ENCODE results near the gene TTYH1.
A peak's percentile ranks its signal among the peaks of the same experiment; 100 is the strongest.
"Not testable (repeated sequence)": the region's sequence is repeated elsewhere in the genome, so short reads cannot be mapped to it uniquely, and the experiment has no call there.

Gene TTYH1

DNA sequence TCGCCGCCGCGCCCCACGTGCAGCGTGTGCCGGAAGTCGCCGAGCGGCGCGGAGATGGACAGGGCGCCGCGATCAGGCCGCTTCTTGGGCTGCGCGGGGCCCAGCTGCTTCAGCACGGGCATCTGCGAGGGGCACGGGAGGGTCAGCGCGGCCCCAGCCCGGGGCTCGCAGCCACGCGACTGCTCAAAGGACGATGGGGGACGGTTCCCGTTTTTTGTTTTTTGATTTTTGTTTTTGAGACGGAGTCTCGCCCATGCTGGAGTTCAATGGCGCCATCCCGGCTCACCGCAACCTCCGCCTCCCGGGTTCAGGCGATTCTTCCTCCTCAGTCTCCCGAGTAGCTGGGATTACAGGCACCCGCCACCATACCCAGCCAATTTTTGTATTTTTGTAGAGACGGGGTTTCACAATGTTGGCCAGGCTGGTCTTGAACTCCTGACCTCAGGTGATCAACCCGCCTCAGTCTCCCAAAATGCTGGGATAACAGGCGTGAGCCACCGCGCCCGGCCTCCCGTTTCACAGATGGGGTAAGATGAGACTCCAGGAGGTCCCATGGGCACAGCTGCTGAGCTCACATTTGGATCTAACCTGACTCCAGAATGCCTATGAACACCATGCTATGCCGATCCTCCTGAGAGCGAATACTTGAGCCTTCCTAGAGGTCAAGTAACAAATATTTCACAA, 50.3 kb downstream of the TTYH1 start:
- no peak overlapping the region for H3K4me3 ChIP-seq (ENCODE audit: low read length)
- H3K36me3 ChIP-seq (ENCODE audit: insufficient read depth, low read length) = peaks cover 21% of the 10 kb centered on the region
- H3K4me1 ChIP-seq (ENCODE audit: control insufficient read depth, insufficient read depth, low read length) = peaks cover 34% of the 10 kb centered on the region
- H3K4me2 ChIP-seq (ENCODE audit: low read length) = peak overlapping the region; percentile 99
- H3K27me3 ChIP-seq (ENCODE audit: control insufficient read depth, insufficient read depth, low read length) = peaks cover 10% of the 10 kb centered on the region
- H3K9me3 ChIP-seq (replicated peaks; ENCODE audit: low read length) = no peaks in the 10 kb centered on the region
- no peak overlapping the region for H3K9ac ChIP-seq (ENCODE audit: low read depth, low read length)

DNA sequence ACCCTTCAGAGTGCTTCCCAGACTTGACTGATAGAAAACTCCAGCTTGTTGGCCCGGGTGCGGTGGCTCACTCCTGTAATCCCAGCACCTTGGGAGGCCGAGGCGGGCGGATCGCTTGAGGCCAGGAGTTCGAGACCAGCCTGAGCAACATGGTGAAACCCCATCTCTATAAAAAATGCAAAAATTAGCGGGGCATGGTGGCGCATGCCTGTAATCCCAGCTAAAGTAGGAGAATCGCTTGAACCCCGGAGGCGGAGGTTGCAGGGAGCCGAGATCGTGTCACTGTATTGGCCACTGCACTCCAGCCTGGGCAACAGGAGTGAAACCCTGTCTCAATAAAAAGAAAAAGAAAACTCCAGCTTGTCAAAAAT, 50.8 kb downstream of the TTYH1 start:
- H3K9me3 ChIP-seq (replicated peaks; ENCODE audit: low read length); H3K4me2 ChIP-seq (ENCODE audit: low read length); H3K4me3 ChIP-seq (ENCODE audit: low read length); H3K9ac ChIP-seq (ENCODE audit: low read depth, low read length): not testable (repeated sequence)
- Histone ChIP-seq H3K36me3 (ENCODE audit: insufficient read depth, low read length) (peaks cover 18% of the 10 kb centered on the region), H3K4me1 (ENCODE audit: control insufficient read depth, insufficient read depth, low read length) (peaks cover 37% of the 10 kb centered on the region), H3K27me3 (ENCODE audit: control insufficient read depth, insufficient read depth, low read length) (peaks cover 15% of the 10 kb centered on the region)

DNA sequence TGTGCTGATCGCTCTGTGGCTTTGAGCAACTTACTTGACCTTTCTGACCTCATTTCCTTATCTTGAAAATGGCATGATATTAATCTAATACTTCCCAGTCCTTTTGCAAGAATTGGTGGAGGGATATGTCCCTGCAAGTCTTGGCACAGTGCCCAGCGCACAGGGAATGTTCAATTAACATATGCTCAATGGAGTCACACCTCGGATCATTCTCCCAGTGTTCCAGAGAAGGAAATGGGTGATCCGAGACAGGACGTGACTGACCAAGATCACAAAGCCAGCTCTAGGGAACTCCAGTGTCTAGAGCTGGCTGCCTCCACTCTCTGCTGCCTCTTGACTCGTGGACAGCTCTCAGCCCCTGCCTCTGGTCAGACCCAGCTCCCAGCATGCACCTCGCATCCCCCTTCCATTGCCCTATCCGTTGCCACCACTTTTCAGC, 54.3 kb downstream of the TTYH1 start:
- Histone ChIP-seq H3K4me1 (ENCODE audit: control insufficient read depth, insufficient read depth, low read length) (peaks cover 21% of the 10 kb centered on the region), H3K4me3 (ENCODE audit: low read length) (no peak overlapping the region), H3K4me2 (ENCODE audit: low read length) (no peak overlapping the region), H3K27me3 (ENCODE audit: control insufficient read depth, insufficient read depth, low read length) (peaks cover 20% of the 10 kb centered on the region), H3K9ac (ENCODE audit: low read depth, low read length) (no peak overlapping the region), H3K9me3 (replicated peaks; ENCODE audit: low read length) (no peaks in the 10 kb centered on the region), H3K36me3 (ENCODE audit: insufficient read depth, low read length) (no peaks in the 10 kb centered on the region)

DNA sequence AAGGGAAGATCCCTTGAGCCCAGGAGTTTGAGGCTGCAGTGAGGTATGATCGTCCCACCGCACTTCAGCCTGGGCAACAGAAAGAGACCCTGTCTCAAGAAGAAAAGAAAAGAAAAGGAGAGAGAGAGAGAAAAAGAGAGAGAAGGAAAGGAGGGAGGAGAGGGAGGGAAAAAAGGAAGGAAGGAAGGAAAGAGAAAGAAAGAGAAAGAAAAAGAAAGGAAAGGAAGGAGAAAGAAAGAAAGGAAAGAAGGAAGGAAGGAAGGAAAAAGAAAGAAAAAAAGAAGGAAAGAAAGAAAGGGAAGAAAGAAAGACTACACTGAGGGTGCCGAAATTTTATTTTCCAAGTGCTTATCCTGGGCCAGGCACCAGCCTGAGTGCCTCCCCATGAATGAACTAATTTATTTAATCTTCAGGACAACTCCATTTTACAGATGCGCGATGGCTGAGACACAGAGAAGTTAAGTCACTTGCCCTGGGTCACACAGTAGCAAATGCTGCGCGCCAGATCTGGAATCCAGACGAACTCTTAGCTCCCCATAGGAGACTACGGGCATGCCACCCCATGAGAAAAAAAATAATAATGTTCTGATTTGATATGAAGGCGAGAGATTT, 55.1 kb downstream of the TTYH1 start:
- Histone ChIP-seq H3K27me3 (ENCODE audit: control insufficient read depth, insufficient read depth, low read length) (peaks cover 20% of the 10 kb centered on the region), H3K9ac (ENCODE audit: low read depth, low read length) (no peak overlapping the region), H3K36me3 (ENCODE audit: insufficient read depth, low read length) (no peaks in the 10 kb centered on the region), H3K4me2 (ENCODE audit: low read length) (peak overlapping the region; percentile 83), H3K4me1 (ENCODE audit: control insufficient read depth, insufficient read depth, low read length) (peaks cover 16% of the 10 kb centered on the region), H3K9me3 (replicated peaks; ENCODE audit: low read length) (no peaks in the 10 kb centered on the region), H3K4me3 (ENCODE audit: low read length) (no peak overlapping the region)

DNA sequence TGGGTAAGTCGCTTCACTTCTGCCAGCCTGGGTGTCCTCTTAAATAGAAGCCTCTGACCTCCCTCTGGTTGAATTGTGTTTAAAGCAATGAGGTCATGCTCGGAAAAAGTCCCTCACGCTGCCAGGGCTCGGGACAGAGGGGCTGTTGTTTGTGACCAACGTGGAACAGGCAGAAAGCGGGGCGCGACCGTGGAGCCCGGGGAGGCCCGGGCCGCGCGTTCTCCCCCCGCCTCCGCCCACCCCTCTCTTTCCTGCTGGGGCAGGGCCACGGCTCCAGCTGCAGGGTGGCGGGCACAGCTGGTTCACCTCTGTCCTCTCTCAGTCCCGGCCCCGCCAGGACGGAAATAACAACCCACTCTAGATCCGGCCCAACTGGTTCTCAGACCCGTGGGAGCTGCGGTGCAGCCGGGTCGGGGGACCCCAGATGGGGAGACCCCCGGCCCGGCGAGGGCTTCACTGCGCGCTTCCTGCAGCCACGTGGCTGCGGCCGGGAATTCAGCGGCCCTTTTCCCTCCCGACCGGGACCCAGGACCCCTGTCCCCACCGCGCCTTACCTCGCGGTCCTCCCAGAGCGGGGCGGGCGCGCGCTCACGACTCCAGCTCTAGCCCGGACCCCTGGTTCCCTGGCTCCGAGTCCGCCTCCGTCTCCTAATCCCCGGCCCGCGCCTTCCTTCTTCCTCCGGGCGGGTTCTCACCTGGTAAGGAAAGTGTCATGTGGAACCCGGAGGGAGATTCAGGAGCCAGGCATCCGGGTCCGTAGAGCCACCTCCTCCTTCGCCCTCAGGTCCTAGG, 55.9 kb downstream of the TTYH1 start:
- Histone ChIP-seq H3K9ac (ENCODE audit: low read depth, low read length) (peak overlapping the region; percentile 51), H3K27me3 (ENCODE audit: control insufficient read depth, insufficient read depth, low read length) (peaks cover 20% of the 10 kb centered on the region), H3K36me3 (ENCODE audit: insufficient read depth, low read length) (no peaks in the 10 kb centered on the region), H3K4me1 (ENCODE audit: control insufficient read depth, insufficient read depth, low read length) (peaks cover 16% of the 10 kb centered on the region), H3K4me2 (ENCODE audit: low read length) (peak overlapping the region; percentile 83), H3K9me3 (replicated peaks; ENCODE audit: low read length) (no peaks in the 10 kb centered on the region), H3K4me3 (ENCODE audit: low read length) (peak overlapping the region; percentile 61)

DNA sequence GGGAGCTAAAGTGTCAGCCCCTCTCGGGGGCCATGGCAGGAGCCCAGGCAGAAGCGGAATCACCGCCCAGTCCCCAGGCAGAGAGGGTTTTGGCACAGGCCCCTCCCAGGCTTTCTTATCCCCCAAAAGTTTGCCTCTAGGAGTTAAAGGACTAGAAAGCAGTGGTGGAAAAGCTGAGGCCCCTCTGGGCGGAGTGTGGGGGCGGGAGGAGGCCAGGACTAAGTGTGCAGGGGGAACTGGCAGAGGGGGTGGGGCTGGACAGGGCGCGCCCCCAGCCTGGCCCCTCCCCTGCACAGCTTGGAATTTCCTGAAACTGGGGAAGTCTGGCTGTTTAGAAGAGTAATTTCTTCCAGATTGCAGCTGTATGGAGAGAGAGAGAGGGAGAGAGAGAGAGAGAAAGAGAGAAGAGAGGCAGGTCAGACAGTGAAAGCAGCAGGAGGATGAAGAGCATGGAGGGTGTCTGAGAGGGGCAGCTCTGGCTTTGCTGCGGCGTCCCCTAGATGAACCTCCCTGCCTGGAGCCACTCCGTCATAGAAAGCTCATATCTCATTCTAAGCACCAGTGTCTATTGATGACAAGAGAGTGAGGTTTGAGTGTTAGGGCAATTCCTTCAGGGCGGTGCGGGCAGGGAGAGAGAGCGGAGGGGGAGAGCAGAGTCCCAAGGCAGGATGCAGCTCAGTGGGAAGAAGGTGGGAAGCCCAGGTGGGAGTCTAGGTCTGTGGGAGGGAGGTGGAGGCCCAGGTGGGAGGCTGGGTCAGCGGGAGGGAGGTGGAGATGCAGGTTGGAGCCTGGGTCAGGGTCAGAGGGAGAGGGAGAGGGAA, 58.0 kb downstream of the TTYH1 start, which contains the start of gene CDC42EP5:
CDC42EP5 (minus strand) TSS at position 226 of the 821 bp plus-strand sequence. CDS start 7,749 bp downstream, outside the sequence.
- no peaks in the 10 kb centered on the region for H3K36me3 ChIP-seq (ENCODE audit: insufficient read depth, low read length)
- H3K9me3 ChIP-seq (replicated peaks; ENCODE audit: low read length) = no peaks in the 10 kb centered on the region
- H3K27me3 ChIP-seq (ENCODE audit: control insufficient read depth, insufficient read depth, low read length) = peaks cover 26% of the 10 kb centered on the region
- H3K4me2 ChIP-seq (ENCODE audit: low read length) = peak within 1 kb of the TSS; percentile 87
- H3K9ac ChIP-seq (ENCODE audit: low read depth, low read length) = peak within 1 kb of the TSS; percentile 55
- peak within 1 kb of the TSS; percentile 72 for H3K4me3 ChIP-seq (ENCODE audit: low read length)
- peaks cover 16% of the 10 kb centered on the region for H3K4me1 ChIP-seq (ENCODE audit: control insufficient read depth, insufficient read depth, low read length)

DNA sequence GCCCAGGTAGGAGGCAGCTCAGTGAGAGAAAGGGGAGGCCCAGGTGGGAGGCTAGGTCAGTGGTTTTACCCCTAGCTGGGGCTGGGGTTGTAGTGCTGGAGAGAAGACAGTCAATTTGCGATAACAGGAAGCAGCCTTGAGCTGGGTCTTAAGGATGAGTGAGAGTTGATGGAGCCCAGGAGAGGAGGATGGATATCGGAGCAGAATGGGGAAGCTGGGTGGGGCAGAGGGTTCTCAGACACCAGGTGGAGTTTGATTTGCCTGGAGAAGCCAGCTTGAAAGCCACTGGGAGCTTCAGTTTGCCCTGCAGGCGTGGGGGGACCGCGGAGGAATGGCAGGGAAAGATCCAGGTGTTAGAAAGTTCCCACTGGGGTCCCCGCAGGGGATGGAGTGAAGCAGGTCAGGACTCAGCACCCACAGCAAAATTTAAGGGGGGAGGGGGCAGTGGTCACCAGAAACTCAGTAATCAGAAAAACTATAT, 58.7 kb downstream of the TTYH1 start:
- Histone ChIP-seq H3K4me3 (ENCODE audit: low read length) (no peak overlapping the region), H3K27me3 (ENCODE audit: control insufficient read depth, insufficient read depth, low read length) (peaks cover 26% of the 10 kb centered on the region), H3K4me1 (ENCODE audit: control insufficient read depth, insufficient read depth, low read length) (peaks cover 16% of the 10 kb centered on the region), H3K4me2 (ENCODE audit: low read length) (peak overlapping the region; percentile 87), H3K9ac (ENCODE audit: low read depth, low read length) (no peak overlapping the region), H3K36me3 (ENCODE audit: insufficient read depth, low read length) (no peaks in the 10 kb centered on the region), H3K9me3 (replicated peaks; ENCODE audit: low read length) (no peaks in the 10 kb centered on the region)

DNA sequence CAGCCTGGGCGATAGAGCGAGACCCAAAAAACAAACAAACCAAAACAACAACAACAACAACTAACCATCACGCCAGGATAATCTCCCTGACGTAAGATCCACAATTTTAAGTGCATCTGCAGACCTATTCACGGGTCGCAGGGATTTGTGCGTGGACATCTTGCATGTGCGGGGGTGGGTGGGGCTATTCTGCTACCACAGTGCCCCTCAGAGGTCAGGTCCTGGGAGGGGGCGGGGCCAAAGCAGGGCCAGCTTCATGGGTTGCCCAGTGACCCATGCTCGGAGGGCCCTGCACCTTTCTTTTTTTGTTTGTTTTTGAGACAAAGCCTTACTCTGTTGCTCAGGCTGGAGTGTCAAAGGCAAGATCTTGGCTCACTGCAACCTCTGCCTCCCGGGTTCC, 60.4 kb downstream of the TTYH1 start:
- Histone ChIP-seq H3K4me3 (ENCODE audit: low read length) (no peak overlapping the region), H3K27me3 (ENCODE audit: control insufficient read depth, insufficient read depth, low read length) (peaks cover 15% of the 10 kb centered on the region), H3K4me2 (ENCODE audit: low read length) (no peak overlapping the region), H3K9ac (ENCODE audit: low read depth, low read length) (no peak overlapping the region), H3K9me3 (replicated peaks; ENCODE audit: low read length) (no peaks in the 10 kb centered on the region), H3K36me3 (ENCODE audit: insufficient read depth, low read length) (no peaks in the 10 kb centered on the region), H3K4me1 (ENCODE audit: control insufficient read depth, insufficient read depth, low read length) (peaks cover 16% of the 10 kb centered on the region)

DNA sequence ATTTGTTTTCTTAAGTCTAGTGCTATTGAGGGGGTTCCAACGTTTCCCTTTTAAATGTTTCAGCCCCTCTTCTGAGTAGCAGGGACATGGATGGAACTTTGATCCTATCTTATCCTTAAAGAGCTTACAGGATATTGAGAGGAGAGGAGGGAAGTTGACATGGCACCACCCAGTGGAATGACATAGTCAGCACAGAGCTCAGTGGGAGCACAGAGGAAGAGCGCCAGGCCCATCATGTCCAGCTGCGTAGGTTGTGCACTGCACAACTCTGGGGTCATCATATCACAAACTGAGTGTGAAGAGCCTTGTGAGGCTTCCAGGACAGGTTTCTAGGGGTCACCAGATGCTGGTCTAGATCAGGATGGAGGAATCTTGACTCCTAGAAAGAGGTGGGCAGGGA, 62.4 kb downstream of the TTYH1 start:
- H3K4me2 ChIP-seq (ENCODE audit: low read length) = no peak overlapping the region
- H3K36me3 ChIP-seq (ENCODE audit: insufficient read depth, low read length) = no peaks in the 10 kb centered on the region
- H3K9ac ChIP-seq (ENCODE audit: low read depth, low read length) = no peak overlapping the region
- no peaks in the 10 kb centered on the region for H3K9me3 ChIP-seq (replicated peaks; ENCODE audit: low read length)
- peaks cover 7% of the 10 kb centered on the region for H3K4me1 ChIP-seq (ENCODE audit: control insufficient read depth, insufficient read depth, low read length)
- H3K4me3 ChIP-seq (ENCODE audit: low read length) = no peak overlapping the region
- peaks cover 6% of the 10 kb centered on the region for H3K27me3 ChIP-seq (ENCODE audit: control insufficient read depth, insufficient read depth, low read length)

DNA sequence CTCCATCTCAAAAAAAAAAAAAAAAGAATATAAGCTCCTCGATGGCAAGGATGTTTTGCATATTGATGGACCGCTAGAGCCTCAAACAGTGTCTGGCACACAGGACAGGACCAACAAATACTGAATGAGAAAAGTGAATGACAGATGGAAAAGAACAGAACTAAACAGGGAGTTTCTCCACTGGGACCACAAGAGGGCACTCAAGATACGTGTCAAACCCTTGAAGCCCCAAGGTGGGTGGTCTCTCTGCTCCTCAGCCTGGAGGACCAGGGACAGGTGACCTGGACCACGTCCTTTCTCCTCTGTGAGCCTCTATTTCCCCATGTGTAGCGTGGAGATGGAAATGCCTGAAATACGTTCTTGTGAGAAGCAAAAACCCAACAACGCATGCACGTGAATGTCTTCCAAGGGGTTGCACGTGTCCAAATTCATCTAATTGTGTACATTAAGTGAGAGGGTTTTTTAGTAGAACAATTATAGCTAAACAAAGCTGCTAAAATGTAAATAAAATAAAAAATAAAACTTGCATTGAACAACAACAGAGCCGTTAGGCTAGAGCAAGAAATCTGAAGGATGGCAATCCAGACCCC, 63.5 kb downstream of the TTYH1 start:
- H3K27me3 ChIP-seq (ENCODE audit: control insufficient read depth, insufficient read depth, low read length) = peaks cover 6% of the 10 kb centered on the region
- H3K4me3 ChIP-seq (ENCODE audit: low read length) = no peak overlapping the region
- no peak overlapping the region for H3K9ac ChIP-seq (ENCODE audit: low read depth, low read length)
- H3K4me2 ChIP-seq (ENCODE audit: low read length) = no peak overlapping the region
- peaks cover under 1% of the 10 kb centered on the region for H3K4me1 ChIP-seq (ENCODE audit: control insufficient read depth, insufficient read depth, low read length)
- no peaks in the 10 kb centered on the region for H3K36me3 ChIP-seq (ENCODE audit: insufficient read depth, low read length)
- H3K9me3 ChIP-seq (replicated peaks; ENCODE audit: low read length) = no peaks in the 10 kb centered on the region
